CD4-positive, alpha-beta T cell treated with Interleukin-17A for 4 hours (primary cell): ENCODE data around the gene CENPX.
"Not testable (repeated sequence)": the region's sequence is repeated elsewhere in the genome, so short reads cannot be mapped to it uniquely, and the experiment has no call there.

Source experiments
- DNase-seq: peaks from one replicate; pipeline ENCODE4 v3.0.0-alpha.2; 2020; ENCODE audit warnings: mixed read lengths

The CENPX gene

DNA sequence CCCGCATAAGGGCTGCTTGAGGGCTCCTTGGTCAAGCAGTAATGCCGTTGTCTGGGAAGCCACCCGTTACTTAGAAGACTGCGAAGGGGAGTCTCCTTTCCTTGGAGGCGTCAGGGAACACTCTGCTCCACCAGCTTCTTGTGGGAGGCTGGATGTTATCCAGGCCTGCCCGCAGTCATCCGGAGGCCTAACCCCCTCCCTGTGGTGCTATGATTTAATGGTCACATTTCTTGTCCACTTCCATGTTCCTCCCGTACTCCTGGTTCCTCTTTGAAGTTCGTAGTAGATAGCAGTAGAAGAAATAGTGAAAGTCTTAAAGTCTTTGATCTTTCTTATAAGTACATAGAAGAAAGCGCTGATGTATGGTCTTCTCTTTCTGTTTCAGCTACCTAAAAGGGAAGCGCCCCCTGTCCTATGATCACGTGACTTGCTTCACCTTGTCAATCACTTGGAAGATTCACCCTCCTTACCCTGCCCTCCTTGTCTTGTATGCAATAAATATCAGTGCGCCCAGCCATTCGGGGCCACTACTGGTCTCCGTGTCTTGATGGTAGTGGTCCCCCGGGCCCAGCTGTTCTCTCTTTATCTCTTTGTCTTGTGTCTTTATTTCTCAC, 16.2 kb upstream of the CENPX start:
- DNase-seq: not testable (repeated sequence)

GRCh38 chr17:82037889-82038195, 15.2 kb upstream of the CENPX start:
- no peak for DNase-seq

GRCh38 chr17:82037092-82037888, 14.6 kb upstream of the CENPX start, which contains the start of gene DCXR:
DCXR (minus strand) TSS chr17:82037697; CDS start chr17:82037682, 15 bp downstream.
- peak; percentile 98 for DNase-seq

- DNase-seq: no peak
These were observed 14.0 kb upstream of the CENPX start for GRCh38 chr17:82036634-82037091.

DNA sequence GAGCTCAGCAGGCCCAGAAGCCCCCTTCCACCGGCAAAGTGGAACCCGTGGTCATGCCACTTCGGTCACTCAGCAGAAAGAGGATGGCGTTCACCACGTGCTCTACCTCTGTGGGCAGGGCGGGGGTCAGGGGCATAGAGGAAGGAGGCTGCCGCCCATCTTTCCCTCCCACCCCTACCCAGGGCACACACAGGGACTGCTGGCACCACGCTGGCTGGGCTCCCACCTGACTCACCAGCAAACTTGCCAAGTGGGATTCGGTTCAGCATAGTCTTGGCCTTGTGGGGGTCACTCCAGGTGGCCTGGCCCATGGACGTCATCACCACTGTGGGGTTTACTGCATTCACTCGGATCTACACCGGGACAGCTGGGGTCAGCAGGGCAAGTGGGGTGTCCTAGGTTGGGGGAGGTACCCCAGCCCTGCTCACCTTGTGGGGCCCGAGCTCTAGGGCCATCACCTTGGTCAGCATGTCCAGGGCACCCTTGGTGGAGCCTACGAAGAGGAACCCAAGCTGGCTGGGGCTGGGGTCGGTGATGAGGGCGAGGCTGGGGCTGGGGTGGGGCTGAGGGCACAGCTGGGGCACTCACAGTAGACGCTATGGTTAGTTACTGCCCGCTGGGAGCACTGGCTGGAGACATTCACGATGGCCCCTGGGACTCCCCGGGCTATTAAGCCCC, 13.4 kb upstream of the CENPX start:
- no peak for DNase-seq

- no peak for DNase-seq
These were observed 12.8 kb upstream of the CENPX start for GRCh38 chr17:82035488-82035887.

- DNase-seq: no peak
These were observed 11.8 kb upstream of the CENPX start for GRCh38 chr17:82034371-82035011.

- no peak for DNase-seq
These were observed 10.8 kb upstream of the CENPX start for GRCh38 chr17:82033359-82034085.

DNA sequence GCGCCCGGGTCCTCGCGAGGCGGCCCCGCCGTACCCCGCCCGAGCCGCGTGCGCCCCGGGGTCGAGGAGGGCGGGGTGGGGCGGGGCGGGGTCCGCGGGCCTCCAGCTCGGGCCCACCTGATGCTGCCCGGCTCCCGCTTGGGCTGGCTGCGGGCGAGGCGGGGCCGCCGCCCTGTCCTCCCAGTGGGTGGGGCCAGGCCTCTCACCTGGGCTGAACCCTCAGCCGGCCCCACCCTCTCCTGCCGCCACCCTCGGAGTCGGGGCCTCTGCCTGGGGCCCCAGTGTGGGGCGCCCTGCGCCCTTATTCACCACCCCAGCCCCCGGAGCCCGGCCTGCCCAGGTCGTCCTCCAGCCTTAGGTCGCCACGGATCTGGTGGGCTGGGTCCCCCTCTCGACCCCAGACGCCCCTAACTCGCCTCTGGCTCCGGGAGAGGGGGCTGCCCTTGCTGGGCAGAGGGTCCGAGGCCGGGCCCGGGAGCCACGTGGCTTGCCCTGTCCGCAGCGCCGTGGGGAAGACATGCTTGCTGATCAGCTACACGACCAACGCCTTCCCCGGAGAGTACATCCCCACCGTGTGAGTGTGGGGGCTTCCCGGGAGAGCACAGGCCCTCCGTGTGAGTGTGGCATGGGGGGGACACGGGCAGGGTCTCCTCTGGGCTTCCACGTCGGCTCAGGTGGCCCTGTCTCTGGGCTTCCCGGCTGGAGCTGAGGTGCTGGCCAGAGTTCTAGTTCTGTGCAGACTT, 9.4 kb upstream of the CENPX start:
- DNase-seq: peak; percentile 60

GRCh38 chr17:82031303-82031884, 8.7 kb upstream of the CENPX start, which contains the start of gene RAC3:
RAC3 (plus strand) TSS chr17:82031678; CDS start chr17:82031762, 84 bp downstream.
- no peak for DNase-seq

DNA sequence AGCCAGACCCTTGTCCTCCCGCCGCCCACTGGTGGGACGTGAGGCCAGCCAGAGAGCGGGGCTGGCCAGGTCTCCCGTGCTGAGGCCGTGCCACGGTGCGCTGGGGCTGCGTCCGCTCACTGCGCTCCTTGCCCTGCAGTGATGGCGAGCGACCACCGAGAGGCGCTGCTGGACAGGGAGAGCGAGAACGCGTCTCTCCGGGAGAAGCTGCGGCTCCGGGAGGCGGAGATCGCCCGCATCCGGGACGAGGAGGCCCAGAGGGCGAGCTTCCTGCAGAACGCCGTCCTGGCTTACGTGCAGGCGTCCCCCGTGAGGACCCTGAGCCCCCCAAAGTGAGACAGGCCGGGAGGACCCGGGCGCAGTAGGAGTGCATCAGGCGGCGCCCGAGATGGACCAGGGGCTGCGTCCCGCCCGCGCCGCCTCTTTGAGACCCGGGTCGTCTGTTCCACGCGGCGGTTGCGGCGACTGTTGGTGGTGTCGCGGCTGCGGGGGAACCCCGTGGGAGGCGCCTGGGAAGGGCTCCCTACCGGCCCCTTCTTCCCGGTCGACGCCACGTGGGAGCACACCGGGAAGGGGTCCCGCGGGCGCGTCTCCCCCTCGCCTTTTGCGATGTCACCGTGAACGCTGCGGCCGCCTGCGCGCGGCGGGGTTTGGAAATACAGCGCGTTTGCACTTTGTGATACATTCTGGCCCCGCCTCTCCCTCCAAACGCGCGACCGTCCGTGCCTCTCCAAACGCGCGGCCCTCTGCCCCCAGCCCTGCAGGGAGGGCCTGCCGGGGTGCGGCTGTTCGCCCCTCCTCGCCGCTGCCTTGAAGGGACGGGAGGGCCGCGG, 8.0 kb upstream of the CENPX start:
- peak; percentile 89 for DNase-seq

DNA sequence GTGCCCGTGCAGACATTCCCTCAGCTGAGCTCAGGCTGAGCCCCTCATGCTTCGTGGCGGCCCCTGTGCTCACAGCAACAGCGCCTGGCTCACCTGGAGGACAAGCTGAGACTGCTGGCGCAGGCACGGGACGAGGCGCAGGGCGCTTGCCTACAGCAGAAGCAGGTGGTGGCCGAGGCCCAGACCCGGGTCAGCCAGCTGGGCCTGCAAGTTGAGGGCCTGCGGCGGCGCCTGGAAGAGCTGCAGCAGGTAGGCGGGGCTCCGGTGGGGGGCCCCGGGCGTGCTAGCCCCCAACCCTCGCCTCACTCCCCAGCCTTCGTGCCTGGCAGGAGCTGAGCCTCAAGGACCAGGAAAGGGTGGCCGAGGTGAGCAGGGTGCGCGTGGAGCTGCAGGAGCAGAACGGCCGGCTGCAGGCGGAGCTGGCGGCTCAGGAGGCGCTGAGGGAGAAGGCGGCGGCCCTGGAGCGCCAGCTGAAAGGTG, 7.4 kb upstream of the CENPX start:
- no peak for DNase-seq

GRCh38 chr17:82029391-82029790, 6.7 kb upstream of the CENPX start:
- no peak for DNase-seq

DNA sequence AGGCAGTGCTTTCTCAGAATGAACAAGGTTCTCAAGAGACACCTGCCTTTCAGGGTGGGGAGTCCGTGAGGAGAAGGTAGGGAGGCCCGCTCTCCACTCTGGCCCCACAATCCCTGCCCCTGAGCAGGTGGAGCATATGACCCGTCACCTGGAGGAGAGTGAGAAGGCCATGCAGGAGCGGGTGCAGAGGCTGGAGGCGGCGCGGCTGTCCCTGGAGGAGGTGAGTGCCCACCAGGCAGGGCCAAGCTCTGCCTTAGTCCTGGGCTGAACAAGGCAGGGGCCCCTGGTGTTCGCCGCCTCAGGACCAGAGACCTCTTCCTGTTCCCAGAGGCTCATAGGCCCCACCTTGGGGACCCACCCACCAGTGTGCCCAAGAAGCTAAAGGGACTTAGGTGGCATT, 6.3 kb upstream of the CENPX start:
- DNase-seq: no peak

GRCh38 chr17:82028246-82028645, 5.6 kb upstream of the CENPX start:
- no peak for DNase-seq

DNA sequence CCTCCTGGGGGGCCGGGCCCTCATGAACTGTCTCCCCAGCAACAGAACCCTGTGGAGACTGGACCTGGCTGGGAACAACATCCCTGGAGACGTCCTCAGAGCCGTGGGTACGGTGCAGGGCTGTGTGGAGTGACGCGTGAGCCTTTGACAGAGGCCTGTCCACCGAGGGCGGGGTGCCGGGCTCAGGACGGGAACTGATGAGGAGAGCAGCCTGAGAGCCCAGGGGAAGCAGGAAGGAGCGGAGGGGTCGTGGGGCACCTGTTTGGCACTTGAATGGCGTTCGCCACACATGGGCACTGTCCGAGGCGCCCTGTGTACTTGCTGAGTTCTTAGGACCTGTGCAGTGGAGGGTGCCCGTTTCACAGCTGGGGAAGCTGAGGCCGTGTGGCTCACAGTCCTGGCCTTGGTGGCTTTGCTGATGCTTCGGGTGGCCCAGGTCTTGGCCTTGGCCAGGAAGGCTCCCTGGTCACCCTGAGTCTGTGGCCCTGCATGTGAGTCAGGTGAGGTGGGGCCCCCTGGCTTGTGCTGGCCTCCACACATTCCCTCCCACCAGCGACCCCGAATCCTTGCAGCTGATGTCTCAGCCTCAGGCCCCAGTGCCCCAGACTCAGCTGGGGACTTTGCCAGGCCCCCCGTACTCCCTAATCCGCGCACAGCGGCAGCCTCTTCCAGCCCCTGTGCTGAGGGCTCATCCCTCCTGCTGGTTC, 2.9 kb upstream of the CENPX start:
- DNase-seq: no peak

GRCh38 chr17:82024859-82025258, 2.2 kb upstream of the CENPX start:
- no peak for DNase-seq

DNA sequence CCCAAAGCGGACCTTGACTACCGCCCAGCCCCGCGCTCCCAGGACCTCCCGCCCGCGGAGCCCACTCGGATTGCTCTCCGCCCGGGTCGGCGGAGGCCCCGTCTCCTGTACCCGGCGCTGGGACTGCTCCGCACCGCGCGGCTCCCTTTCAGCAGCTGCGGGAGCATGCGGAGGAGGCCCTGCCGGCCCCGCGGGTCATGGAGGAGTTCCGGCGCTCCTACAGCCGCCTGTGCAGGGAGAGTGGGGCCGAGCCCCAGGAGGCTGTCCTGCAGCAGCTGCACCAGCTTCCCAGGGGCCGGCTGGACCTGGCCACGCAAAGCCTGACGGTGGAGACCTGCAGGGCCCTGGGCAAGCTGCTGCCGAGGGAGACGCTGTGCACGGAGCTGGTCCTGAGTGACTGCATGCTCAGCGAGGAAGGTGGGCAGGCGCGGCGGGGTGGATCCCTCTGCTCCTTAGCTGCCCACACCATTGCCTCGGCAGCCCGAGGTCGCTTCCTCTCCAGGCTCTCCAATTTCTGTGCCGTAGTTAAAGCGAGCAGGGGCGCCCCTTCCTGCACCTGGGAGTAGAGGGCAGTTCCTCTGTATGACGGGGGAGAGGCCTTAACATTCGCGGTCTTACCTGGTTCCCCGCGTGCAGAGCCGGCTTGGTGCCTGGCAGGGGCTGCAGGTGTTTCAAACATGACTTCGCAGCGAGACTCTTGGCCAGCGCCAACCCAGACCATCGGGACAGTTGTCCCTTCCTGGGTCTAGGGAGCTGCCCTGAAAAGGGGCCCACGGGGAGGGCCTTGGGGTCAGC, 966 bp upstream of the CENPX start:
- peak; percentile 27 for DNase-seq

DNA sequence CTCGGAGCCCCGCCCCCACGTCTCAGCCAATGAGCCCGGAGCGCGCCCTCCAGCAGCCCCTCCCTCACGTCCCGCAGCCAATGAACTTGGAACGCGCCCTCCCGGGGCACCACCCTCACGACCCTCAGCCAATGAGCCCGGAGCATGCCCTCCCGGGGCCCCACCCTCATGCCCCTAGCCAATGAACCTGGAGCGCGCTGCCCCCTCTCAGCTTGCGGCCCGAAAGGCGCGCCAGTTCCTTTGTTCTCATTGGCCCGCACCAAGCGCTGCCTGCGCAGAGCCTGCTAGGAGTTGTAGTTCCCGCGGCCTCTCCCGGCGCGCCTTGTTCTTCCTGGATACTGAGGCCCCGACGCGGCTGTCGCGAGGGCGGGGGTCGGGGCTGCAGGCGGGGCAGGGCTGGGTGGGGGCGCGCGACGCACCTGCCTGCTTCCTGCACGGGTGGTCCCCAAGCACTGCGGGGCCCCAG, 336 bp upstream of the CENPX start, which contains the start of gene LRRC45:
TSS of gene LRRC45 (plus strand) at position 325 of the 466 bp plus-strand sequence. CDS start 339 bp downstream, outside the sequence.
- DNase-seq: peak; percentile 100
